HG03575 (cell line): ENCODE results near the gene ATP6AP1.

Experiments used
- ATAC-seq: cut with Tn5 transposase; IDR thresholded peaks from one replicate; pipeline ENCODE4 v1.9.1; 2021; ENCODE audit not compliant: unreplicated experiment, insufficient number of reproducible peaks, low FRiP score; ENCODE audit errors: extremely low read depth

The ATP6AP1 gene

DNA sequence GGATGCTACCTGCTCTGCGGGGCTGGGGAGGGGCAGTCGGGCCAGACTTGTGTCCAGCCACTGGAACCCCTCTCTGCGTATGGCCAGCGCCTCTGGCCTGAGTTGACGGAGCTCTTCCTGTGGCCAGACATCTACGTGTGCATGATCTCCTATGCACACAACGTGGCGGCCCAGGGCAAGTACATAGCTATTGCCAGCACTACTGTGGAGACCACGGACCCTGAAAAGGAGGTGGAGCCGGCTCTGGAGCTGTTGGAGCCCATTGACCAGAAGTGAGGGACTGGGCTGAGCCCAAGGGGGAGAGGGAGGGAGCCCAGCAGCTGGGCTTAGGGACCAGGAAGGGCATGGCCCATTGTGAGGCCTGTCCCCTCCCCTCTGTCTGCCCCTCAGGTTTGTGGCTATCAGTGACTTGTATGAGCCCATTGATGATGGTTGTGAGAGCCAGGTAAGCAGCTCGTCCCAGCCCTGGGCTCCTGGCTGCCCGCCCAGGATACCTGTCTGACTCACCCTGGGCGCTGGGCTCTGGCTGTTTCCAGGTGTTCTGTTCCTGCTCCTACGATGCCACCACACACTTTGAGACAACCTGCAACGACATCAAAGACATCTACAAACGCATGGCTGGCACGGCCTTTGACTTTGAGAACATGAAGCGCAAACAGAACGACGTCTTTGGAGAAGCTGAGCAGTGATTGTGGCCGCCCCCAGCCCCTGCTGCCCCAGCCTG, 13.7 kb downstream of the ATP6AP1 start:
- ATAC-seq = no peak

DNA sequence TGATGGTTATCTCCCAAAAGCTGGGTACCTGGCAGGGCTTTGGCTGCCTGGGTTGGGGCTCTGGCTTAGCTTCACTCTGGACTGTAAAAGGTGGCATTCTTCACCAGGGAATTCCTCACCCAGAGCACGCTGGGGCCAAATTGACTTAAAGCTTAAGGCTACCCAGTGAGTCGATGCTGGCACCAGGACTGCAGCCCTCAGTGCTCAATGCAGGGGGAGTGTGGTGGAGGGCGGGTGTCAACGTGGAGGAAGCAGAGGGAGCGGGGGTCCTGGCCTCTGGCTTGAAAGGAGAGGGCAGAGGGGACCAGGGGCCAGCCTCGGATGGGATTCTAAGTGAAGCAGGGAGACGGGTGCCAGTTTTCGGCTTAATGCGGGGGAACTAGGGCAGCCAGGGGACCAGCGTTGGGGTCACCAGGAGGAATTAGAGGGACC, 15.0 kb downstream of the ATP6AP1 start:
- ATAC-seq = no peak

GRCh38 chrX:154443992-154444754, 15.7 kb downstream of the ATP6AP1 start, which contains the start of gene FAM50A:
Gene FAM50A (plus strand): TSS chrX:154444141. CDS start chrX:154444236, 95 bp downstream.
- ATAC-seq = no peak

GRCh38 chrX:154444755-154445246, 16.3 kb downstream of the ATP6AP1 start:
- ATAC-seq = no peak

DNA sequence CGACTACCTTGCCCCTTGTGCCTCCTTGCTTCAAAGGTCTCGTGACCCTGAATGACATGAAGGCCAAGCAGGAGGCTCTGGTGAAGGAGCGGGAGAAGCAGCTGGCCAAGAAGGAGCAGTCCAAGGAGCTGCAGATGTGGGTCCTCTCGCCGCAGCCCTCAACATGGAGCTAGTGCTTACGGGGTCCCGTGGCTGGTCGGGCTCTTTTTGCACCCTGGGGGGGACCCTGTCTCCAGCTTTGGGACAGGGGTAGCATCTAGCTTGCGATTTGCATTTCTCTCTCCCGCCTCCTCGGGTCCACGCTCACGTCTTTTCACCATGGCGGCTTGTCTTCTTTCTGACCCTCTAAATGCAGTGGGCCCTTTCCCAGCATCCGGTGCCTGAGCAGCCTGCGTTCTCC, 17.3 kb downstream of the ATP6AP1 start:
- ATAC-seq = no peak

GRCh38 chrX:154446430-154446829, 18.0 kb downstream of the ATP6AP1 start:
- ATAC-seq = no peak

DNA sequence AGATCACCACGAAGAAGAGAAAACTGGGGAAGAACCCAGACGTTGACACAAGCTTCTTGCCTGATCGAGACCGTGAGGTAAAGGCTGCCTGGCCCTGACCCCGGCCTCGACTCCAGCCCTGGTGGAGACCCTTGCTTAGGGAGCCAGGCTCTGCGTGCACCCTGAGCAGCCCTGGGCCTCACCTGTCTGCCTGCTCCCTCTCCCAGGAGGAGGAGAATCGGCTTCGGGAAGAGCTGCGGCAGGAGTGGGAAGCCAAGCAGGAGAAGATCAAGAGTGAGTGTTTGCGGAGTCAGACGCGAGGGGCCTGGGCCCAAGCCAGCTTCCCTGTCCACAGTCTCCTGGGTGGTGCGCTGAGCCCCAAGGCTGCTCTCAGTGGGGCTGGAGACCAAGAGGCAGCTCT, 20.0 kb downstream of the ATP6AP1 start:
- no peak for ATAC-seq

GRCh38 chrX:154449618-154450017, 21.1 kb downstream of the ATP6AP1 start:
- no peak for ATAC-seq

GRCh38 chrX:154450312-154450711, 21.8 kb downstream of the ATP6AP1 start:
- no peak for ATAC-seq

DNA sequence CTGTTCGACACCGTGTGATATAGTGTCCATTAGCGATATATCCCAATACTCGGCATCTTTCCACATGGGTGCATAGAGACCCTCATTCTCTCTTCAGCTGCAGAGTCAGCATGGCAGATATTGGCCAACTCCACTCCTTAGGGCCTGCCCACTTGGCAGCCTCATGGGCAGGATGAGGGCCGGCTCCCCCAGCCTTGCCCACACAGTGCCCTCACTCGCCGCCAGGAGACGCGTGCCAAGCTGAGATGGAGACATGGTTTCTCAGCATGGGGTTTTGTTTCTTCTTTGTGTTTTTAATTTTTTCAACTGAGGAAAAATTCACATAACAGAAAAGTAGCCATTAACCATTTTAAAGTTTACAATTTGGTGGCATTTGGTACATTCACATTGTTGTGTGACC, 24.3 kb downstream of the ATP6AP1 start:
- no peak for ATAC-seq

- ATAC-seq = no peak
Observed at GRCh38 chrX:154457491-154458115, 29.1 kb downstream of the ATP6AP1 start.

DNA sequence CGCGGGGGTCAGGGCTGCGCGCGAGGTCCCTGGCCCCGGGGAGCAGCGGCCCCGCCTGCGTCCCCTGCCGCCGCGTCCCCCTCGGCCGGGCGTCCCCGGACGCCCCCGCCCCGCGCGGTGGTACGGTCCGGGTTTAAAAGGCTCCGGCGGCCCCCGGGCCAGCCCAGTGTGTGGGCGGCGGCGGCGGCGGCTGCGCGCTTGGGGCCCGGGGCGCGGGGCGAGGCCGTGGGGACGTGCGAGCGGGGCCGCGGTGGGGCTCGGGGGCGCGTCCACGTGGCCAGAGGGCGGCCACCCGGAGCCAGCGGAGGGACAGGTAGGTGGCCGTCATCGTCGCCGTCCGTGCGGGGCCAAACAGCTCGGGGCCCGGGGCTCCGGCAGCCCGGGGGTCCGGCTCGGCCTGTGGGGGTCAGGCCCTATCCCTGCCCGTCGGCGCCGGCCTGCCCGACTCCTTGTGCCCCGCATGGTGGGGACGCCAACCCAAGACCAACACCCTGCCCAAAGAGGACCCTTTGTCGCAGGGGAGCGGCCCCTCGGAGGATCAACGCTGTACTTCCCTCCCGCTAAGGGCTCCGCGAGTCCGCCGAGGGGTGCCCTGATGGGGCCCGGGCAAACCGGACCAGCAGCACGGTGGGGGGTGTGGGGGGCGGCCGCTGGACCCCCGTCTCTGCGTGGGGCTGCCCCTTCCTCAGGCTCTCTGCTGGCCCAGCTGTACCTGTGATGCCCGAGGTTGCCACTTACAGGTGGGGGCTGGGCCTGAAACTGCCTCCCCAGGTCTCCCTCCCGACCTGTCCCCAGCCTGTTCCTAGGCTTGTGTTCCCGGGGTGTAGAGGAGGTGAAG, 29.9 kb downstream of the ATP6AP1 start, which contains the start of gene PLXNA3:
Gene PLXNA3 (plus strand): TSS at position 166 of the 838 bp plus-strand sequence. CDS start 1,903 bp downstream, outside the sequence.
- no peak for ATAC-seq

- no peak for ATAC-seq
Observed at GRCh38 chrX:154458954-154459778, 30.7 kb downstream of the ATP6AP1 start.

DNA sequence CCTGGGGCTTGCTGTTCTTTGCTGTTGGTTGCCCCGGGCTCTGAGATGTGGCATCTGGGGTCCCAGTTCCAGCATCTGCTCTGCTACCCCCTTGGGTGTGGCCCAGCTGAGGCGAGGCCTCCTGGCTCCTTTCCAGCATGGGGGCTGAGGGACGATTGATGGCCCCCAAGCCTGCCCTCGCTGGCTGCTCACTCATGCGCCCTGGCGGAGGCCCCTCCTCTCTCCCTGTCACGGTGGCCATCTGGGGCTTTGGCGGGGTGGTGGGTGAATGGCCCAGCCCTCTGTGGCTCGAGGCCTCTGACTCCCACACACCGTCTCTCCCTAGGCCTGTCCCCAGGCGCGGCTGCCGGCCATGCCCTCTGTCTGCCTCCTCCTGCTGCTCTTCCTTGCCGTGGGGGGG, 31.4 kb downstream of the ATP6AP1 start:
- no peak for ATAC-seq

DNA sequence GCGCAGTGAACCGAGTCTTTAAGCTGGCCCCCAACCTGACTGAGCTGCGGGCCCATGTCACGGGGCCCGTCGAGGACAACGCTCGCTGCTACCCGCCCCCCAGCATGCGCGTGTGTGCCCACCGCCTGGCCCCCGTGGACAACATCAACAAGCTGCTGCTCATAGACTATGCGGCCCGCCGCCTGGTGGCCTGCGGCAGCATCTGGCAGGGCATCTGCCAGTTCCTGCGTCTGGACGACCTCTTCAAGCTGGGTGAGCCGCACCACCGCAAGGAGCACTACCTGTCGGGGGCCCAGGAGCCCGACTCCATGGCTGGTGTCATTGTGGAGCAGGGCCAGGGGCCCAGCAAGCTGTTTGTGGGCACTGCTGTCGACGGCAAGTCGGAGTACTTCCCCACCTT, 31.8 kb downstream of the ATP6AP1 start:
- ATAC-seq = no peak

GRCh38 chrX:154462396-154462795, 33.9 kb downstream of the ATP6AP1 start:
- ATAC-seq = no peak

DNA sequence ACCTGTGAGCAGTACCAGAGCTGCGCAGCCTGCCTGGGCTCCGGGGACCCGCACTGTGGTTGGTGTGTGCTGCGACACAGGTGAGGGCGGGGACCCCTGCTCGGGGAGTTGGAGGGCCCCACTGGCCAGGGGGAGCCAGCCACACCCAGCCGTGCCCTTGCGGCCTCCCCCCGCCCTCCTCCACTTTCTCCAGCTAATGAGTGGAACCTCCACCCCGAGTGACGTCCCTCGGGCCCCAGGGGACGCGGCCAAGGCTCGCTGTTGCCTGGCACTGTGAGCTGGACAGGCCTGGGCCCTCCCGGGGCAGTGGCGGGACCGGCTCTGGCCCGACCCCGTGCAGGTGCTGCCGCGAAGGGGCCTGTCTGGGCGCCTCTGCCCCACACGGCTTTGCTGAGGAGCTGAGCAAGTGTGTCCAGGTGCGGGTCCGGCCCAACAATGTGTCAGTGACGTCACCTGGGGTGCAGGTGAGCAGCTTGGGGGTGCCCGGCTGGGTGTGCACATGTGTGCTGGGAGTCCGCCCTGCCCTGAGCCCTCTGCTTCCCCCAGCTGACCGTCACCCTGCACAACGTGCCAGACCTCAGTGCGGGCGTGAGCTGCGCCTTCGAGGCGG, 35.2 kb downstream of the ATP6AP1 start:
- no peak for ATAC-seq
